Measurements from ENCODE around the gene CPB1.
"Not testable (repeated sequence)": the region's sequence is repeated elsewhere in the genome, so short reads cannot be mapped to it uniquely, and the experiment has no call there.

The CPB1 gene

GRCh38 chr3:148827585-148827984 is at the start of gene CPB1:
TSS of gene CPB1 (plus strand) at chr3:148827811. CDS start at chr3:148827824, 13 bp downstream.
- Histone ChIP-seq H3K9me3 (ENCODE audit: low read length) (no peaks in the 10 kb centered on the region), H3K27me3 (ENCODE audit: insufficient read depth, low read length) (no peaks in the 10 kb centered on the region), H2AFZ (ENCODE audit: low read depth, low read length) (no peak within 1 kb of the TSS), H3K36me3 (ENCODE audit: insufficient read depth, low read length) (no peaks in the 10 kb centered on the region), H3K4me1 (ENCODE audit: insufficient read depth, low read length) (no peaks in the 10 kb centered on the region), H3K4me3 (ENCODE audit: low read length) (no peak within 1 kb of the TSS)

DNA sequence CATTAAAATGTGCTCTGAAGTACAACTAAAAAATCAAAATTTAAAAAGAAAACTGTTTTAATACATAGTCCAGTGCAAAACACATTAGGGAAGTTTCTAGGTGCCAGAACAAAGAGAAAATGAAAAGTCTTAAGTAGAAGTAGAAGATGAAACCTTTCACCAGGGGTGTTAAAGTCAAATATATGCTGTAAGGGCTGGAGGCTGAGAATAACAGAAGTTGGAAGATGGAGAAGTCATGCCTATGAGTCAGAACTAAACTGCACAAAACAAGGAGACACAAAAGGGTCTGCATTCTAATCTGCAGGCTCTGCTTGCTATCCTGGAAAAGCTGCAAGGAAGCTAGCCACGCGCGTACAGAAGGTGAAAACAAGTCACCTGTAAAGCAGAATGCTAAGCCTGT is 48.7 kb upstream of the CPB1 start:
- H2AFZ ChIP-seq (ENCODE audit: low read depth, low read length), result no peak overlapping the region
- H3K4me1 ChIP-seq (ENCODE audit: insufficient read depth, low read length), result no peaks in the 10 kb centered on the region
- H3K4me3 ChIP-seq (ENCODE audit: low read length), result no peak overlapping the region
- H3K9me3 ChIP-seq (ENCODE audit: low read length), result no peaks in the 10 kb centered on the region
- H3K27me3 ChIP-seq (ENCODE audit: insufficient read depth, low read length), result no peaks in the 10 kb centered on the region
- H3K36me3 ChIP-seq (ENCODE audit: insufficient read depth, low read length), result no peaks in the 10 kb centered on the region

DNA sequence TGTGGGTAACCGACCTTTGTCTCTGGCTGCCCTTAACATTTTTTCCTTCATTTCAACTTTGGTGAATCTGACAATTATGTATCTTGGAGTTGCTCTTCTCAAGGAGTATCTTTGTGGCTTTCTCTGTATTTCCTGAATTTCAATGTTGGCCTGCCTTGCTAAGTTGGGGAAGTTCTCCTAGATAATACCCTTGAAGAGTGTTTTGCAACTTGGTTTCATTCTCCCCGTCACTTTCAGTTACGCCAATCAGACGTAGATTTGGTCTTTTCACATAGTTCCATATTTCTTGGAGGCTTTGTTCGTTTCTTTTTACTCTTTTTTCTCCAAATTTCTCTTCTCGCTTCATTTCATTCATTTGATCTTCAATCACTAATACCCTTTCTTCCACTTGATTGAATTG is 42.6 kb upstream of the CPB1 start:
- not testable (repeated sequence) for H3K4me3 ChIP-seq (ENCODE audit: low read length); H3K36me3 ChIP-seq (ENCODE audit: insufficient read depth, low read length); H2AFZ ChIP-seq (ENCODE audit: low read depth, low read length); H3K9me3 ChIP-seq (ENCODE audit: low read length); H3K27me3 ChIP-seq (ENCODE audit: insufficient read depth, low read length)
- peaks cover 17% of the 10 kb centered on the region for H3K4me1 ChIP-seq (ENCODE audit: insufficient read depth, low read length)

DNA sequence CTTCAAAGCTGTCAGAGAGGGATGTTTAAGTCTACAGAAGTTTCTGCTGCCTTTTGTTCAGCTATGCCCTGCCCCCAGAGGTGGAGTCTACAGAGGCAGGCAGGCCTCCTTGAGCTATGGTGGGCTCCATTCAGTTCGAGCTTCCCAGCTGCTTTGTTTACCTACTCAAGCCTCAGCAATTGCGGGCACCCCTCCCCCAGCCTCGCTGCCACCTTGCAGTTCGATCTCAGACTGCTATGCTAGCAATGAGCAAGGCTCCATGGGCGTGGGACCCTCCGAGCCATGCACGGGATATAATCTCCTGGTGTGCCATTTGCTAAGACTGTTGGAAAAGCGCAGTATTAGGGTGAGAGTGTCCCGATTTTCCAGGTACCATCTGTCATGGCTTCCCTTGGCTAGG is 41.5 kb upstream of the CPB1 start:
- not testable (repeated sequence) for H2AFZ ChIP-seq (ENCODE audit: low read depth, low read length); H3K4me3 ChIP-seq (ENCODE audit: low read length); H3K27me3 ChIP-seq (ENCODE audit: insufficient read depth, low read length); H3K36me3 ChIP-seq (ENCODE audit: insufficient read depth, low read length); H3K9me3 ChIP-seq (ENCODE audit: low read length)
- peaks cover 29% of the 10 kb centered on the region for H3K4me1 ChIP-seq (ENCODE audit: insufficient read depth, low read length)

DNA sequence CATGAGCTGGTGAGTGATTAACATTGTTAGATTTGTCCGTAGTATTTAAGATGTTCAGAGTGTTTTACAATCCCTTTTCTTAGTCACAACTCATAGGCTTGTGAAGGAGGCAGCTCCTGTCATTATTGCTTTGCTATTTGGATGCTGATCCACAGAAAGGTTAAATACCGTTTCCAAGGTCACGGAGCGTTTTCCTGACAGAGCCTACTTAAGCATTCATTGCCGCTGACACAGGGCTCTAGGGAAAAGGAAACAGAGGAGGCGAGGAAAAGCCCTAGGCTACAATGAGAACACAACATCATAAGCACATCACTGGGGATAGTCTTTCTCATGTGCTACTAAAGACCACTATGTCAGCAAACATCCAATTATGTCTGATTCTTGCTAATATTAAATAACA is 38.5 kb upstream of the CPB1 start:
- peaks cover 48% of the 10 kb centered on the region for H3K4me1 ChIP-seq (ENCODE audit: insufficient read depth, low read length)
- H2AFZ ChIP-seq (ENCODE audit: low read depth, low read length), result peak overlapping the region; percentile 6
- H3K27me3 ChIP-seq (ENCODE audit: insufficient read depth, low read length), result no peaks in the 10 kb centered on the region
- H3K36me3 ChIP-seq (ENCODE audit: insufficient read depth, low read length), result no peaks in the 10 kb centered on the region
- peak overlapping the region; percentile 17 for H3K4me3 ChIP-seq (ENCODE audit: low read length)
- peaks cover 3% of the 10 kb centered on the region for H3K9me3 ChIP-seq (ENCODE audit: low read length)

DNA sequence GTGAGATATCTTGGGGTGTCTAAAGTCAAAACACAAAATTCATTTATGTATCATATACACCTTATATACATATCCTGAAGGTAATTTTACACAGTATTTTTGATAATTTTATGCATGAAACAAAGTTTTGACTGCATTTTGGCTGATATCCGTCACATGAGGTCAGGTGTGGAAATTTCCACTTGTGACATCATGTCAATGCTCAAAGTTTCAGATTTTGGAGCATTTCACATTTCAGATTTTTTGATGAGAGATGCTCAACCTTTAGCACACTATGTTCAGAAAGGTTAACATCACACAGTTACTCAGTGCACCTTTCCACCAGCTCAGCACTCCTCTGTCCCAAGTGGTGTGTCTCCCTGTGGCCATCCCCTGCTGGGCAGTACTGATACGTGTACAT is 37.7 kb upstream of the CPB1 start:
- H3K4me3 ChIP-seq (ENCODE audit: low read length), result no peak overlapping the region
- no peak overlapping the region for H2AFZ ChIP-seq (ENCODE audit: low read depth, low read length)
- H3K27me3 ChIP-seq (ENCODE audit: insufficient read depth, low read length), result no peaks in the 10 kb centered on the region
- H3K9me3 ChIP-seq (ENCODE audit: low read length), result peaks cover 3% of the 10 kb centered on the region
- peaks cover 54% of the 10 kb centered on the region for H3K4me1 ChIP-seq (ENCODE audit: insufficient read depth, low read length)
- H3K36me3 ChIP-seq (ENCODE audit: insufficient read depth, low read length), result no peaks in the 10 kb centered on the region

DNA sequence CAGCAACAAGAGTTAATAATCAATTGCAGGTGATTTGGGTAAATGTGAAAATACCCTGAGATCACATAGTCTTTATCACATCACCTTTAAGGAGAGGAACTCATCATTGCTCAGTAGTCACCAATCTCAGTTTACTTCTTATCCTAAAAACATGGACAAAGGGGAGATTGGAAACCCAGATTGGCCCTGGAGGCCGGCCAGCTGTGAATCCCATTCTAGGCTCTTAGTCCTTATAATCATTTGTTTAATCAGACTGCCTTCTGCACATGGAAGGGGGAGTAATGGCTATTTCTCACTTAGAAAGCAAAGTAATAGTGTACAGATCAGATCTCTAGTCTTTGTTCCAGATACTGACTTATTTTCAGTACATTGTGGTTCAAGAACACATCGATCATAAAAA is 37.2 kb upstream of the CPB1 start:
- Histone ChIP-seq H3K36me3 (ENCODE audit: insufficient read depth, low read length) (no peaks in the 10 kb centered on the region), H3K4me1 (ENCODE audit: insufficient read depth, low read length) (peaks cover 54% of the 10 kb centered on the region), H2AFZ (ENCODE audit: low read depth, low read length) (peak overlapping the region; percentile 68), H3K27me3 (ENCODE audit: insufficient read depth, low read length) (no peaks in the 10 kb centered on the region), H3K9me3 (ENCODE audit: low read length) (peaks cover 3% of the 10 kb centered on the region), H3K4me3 (ENCODE audit: low read length) (no peak overlapping the region)

- H2AFZ ChIP-seq (ENCODE audit: low read depth, low read length), result peak overlapping the region; percentile 68
- no peaks in the 10 kb centered on the region for H3K36me3 ChIP-seq (ENCODE audit: insufficient read depth, low read length)
- H3K4me1 ChIP-seq (ENCODE audit: insufficient read depth, low read length), result peaks cover 54% of the 10 kb centered on the region
- H3K9me3 ChIP-seq (ENCODE audit: low read length), result peaks cover 3% of the 10 kb centered on the region
- no peak overlapping the region for H3K4me3 ChIP-seq (ENCODE audit: low read length)
- no peaks in the 10 kb centered on the region for H3K27me3 ChIP-seq (ENCODE audit: insufficient read depth, low read length)
Measured at GRCh38 chr3:148790851-148791735, 36.5 kb upstream of the CPB1 start.

- H3K4me1 ChIP-seq (ENCODE audit: insufficient read depth, low read length), result peaks cover 54% of the 10 kb centered on the region
- H3K9me3 ChIP-seq (ENCODE audit: low read length), result no peaks in the 10 kb centered on the region
- H2AFZ ChIP-seq (ENCODE audit: low read depth, low read length), result no peak overlapping the region
- H3K27me3 ChIP-seq (ENCODE audit: insufficient read depth, low read length), result no peaks in the 10 kb centered on the region
- no peaks in the 10 kb centered on the region for H3K36me3 ChIP-seq (ENCODE audit: insufficient read depth, low read length)
- no peak overlapping the region for H3K4me3 ChIP-seq (ENCODE audit: low read length)
Measured at GRCh38 chr3:148791920-148792319, 35.7 kb upstream of the CPB1 start.

DNA sequence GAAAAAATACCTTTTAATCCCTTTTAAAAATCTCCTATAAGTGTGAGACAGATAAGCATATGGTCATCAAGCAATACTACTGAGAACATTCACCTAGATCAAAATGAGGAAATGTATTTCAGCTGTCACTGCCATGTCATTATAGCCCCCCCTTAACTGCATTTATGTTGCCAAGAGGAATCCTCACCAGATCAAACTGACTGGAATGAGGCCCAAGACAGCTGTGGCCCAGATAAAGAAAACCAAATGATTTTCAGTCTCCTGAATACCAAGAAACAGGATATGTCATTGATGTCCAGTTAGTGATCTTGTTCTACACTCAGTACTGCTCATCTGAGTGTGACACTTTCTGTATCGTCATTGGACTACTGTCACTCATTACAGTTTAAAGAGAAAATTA is 35.1 kb upstream of the CPB1 start:
- Histone ChIP-seq H2AFZ (ENCODE audit: low read depth, low read length) (no peak overlapping the region), H3K4me1 (ENCODE audit: insufficient read depth, low read length) (peaks cover 54% of the 10 kb centered on the region), H3K36me3 (ENCODE audit: insufficient read depth, low read length) (no peaks in the 10 kb centered on the region)

GRCh38 chr3:148796799-148797198 is 30.8 kb upstream of the CPB1 start:
- H3K4me1 ChIP-seq (ENCODE audit: insufficient read depth, low read length), result peaks cover 19% of the 10 kb centered on the region
- no peaks in the 10 kb centered on the region for H3K36me3 ChIP-seq (ENCODE audit: insufficient read depth, low read length)
- H3K4me3 ChIP-seq (ENCODE audit: low read length), result no peak overlapping the region
- H3K9me3 ChIP-seq (ENCODE audit: low read length), result no peaks in the 10 kb centered on the region
- H3K27me3 ChIP-seq (ENCODE audit: insufficient read depth, low read length), result no peaks in the 10 kb centered on the region
- no peak overlapping the region for H2AFZ ChIP-seq (ENCODE audit: low read depth, low read length)

More for the DNA sequence above, 35.1 kb upstream of the CPB1 start:
- H3K27me3 ChIP-seq (ENCODE audit: insufficient read depth, low read length), result no peaks in the 10 kb centered on the region
- H3K4me3 ChIP-seq (ENCODE audit: low read length), result no peak overlapping the region
- H3K9me3 ChIP-seq (ENCODE audit: low read length), result no peaks in the 10 kb centered on the region

- Histone ChIP-seq H2AFZ (ENCODE audit: low read depth, low read length) (no peak overlapping the region), H3K4me1 (ENCODE audit: insufficient read depth, low read length) (peaks cover 9% of the 10 kb centered on the region), H3K27me3 (ENCODE audit: insufficient read depth, low read length) (no peaks in the 10 kb centered on the region), H3K4me3 (ENCODE audit: low read length) (no peak overlapping the region), H3K9me3 (ENCODE audit: low read length) (no peaks in the 10 kb centered on the region), H3K36me3 (ENCODE audit: insufficient read depth, low read length) (no peaks in the 10 kb centered on the region)
Measured at GRCh38 chr3:148797795-148798194, 29.8 kb upstream of the CPB1 start.

GRCh38 chr3:148800414-148800813 is 27.2 kb upstream of the CPB1 start:
- H3K9me3 ChIP-seq (ENCODE audit: low read length), result no peaks in the 10 kb centered on the region

GRCh38 chr3:148809835-148810234 is 17.8 kb upstream of the CPB1 start:
- Histone ChIP-seq H3K36me3 (ENCODE audit: insufficient read depth, low read length) (no peaks in the 10 kb centered on the region), H3K27me3 (ENCODE audit: insufficient read depth, low read length) (no peaks in the 10 kb centered on the region), H3K4me1 (ENCODE audit: insufficient read depth, low read length) (no peaks in the 10 kb centered on the region), H3K4me3 (ENCODE audit: low read length) (no peak overlapping the region), H2AFZ (ENCODE audit: low read depth, low read length) (no peak overlapping the region), H3K9me3 (ENCODE audit: low read length) (peaks cover 4% of the 10 kb centered on the region)

More at GRCh38 chr3:148800414-148800813, 27.2 kb upstream of the CPB1 start:
- H3K4me1 ChIP-seq (ENCODE audit: insufficient read depth, low read length), result no peaks in the 10 kb centered on the region
- H3K27me3 ChIP-seq (ENCODE audit: insufficient read depth, low read length), result no peaks in the 10 kb centered on the region
- no peaks in the 10 kb centered on the region for H3K36me3 ChIP-seq (ENCODE audit: insufficient read depth, low read length)
- H2AFZ ChIP-seq (ENCODE audit: low read depth, low read length), result no peak overlapping the region
- H3K4me3 ChIP-seq (ENCODE audit: low read length), result no peak overlapping the region

All from neuron (in vitro differentiated cells).